Cardiac muscle cell (in vitro differentiated cells and primary cell): ENCODE results near the gene BAD. TPM values are rescaled to one million over a fixed set of nuclear protein-coding genes. Genes with fewer than 3 reads are reported as not detected.

ENCODE experiments used
- DNase-seq, 2 donors: peaks; one replicate each; pipeline versions ENCODE4 v3.0.0 to v3.0.0-alpha.2; 2010 to 2017; ENCODE audit warnings: low read depth in 1 of 2, low spot score in 1 of 2
- H3K27ac ChIP-seq: fragments of 200-600 bp; sonication (generic); 2 replicates; pipeline ENCODE4 v1.5.1; 2016
- H3K27me3 ChIP-seq: fragments of 200-600 bp; sonication (generic); 2 replicates; pipeline ENCODE4 v1.6.0; 2016; ENCODE audit warnings: control low read depth
- H3K36me3 ChIP-seq: fragments of 200-600 bp; sonication (generic); 2 replicates; pipeline ENCODE4 v1.5.1; 2016; ENCODE audit warnings: control low read depth
- H3K4me1 ChIP-seq: fragments of 200-600 bp; sonication (generic); 2 replicates; pipeline ENCODE4 v1.8.1; 2017; ENCODE audit warnings: low read depth, mild to moderate bottlenecking, mixed run types
- H3K4me3 ChIP-seq: fragments of 200-600 bp; sonication (generic); 2 replicates; pipeline ENCODE4 v1.5.1; 2016; ENCODE audit warnings: mild to moderate bottlenecking
- H3K9me3 ChIP-seq: fragments of 200-600 bp; sonication (generic); 2 replicates; pipeline ENCODE4 v1.5.1; 2017; ENCODE audit warnings: low read depth, mild to moderate bottlenecking, control low read depth
- CTCF ChIP-seq: IDR thresholded peaks from 2 replicates; pipeline ENCODE4 v1.5.1; 2012; ENCODE audit warnings: low read depth, mild to moderate bottlenecking, low read length
- polyA plus RNA-seq: library from polyadenylated mRNA; unstranded; fragments of >200 nt; fragmentation: Nextera tagmentation; extraction: Ambion mirVana; gene quantifications from 2 replicates; pipeline ENCODE4 v1.2.1, GENCODE V29; 2016
- total RNA-seq: library from RNA; depleted of rRNA; stranded (reverse); fragments of >200 nt; gene quantifications from 2 replicates; pipeline ENCODE4 v1.2.3, GENCODE V29; 2016

Gene BAD
- total and polyA plus RNA-seq, 2 experiments from 2014 or later, result 155 to 195 TPM

GRCh38 chr11:64268025-64268892, 16.2 kb downstream of the BAD start:
- Histone ChIP-seq H3K4me1 (peaks cover 8% of the 10 kb centered on the region), H3K36me3 (no peaks in the 10 kb centered on the region), H3K27me3 (no peaks in the 10 kb centered on the region), H3K27ac (peak overlapping the region; percentile 89), H3K9me3 (no peaks in the 10 kb centered on the region), H3K4me3 (peak overlapping the region; percentile 54)
- DNase-seq, result peak in 1 of 2 donors; percentile 92
- no peak for TF ChIP-seq CTCF

- DNase-seq, result peak in 1 of 2 donors; percentile 35
- H3K9me3 ChIP-seq, result no peaks in the 10 kb centered on the region
- no peaks in the 10 kb centered on the region for H3K27me3 ChIP-seq
- no peaks in the 10 kb centered on the region for H3K36me3 ChIP-seq
- H3K4me1 ChIP-seq, result peaks cover 8% of the 10 kb centered on the region
- no peak overlapping the region for H3K4me3 ChIP-seq
- H3K27ac ChIP-seq, result no peak overlapping the region
- no peak for TF ChIP-seq CTCF
These were observed 17.1 kb downstream of the BAD start for GRCh38 chr11:64267207-64267945.

- Histone ChIP-seq H3K4me3 (no peak overlapping the region), H3K4me1 (peaks cover 8% of the 10 kb centered on the region), H3K36me3 (no peaks in the 10 kb centered on the region), H3K9me3 (no peaks in the 10 kb centered on the region), H3K27ac (no peak overlapping the region), H3K27me3 (no peaks in the 10 kb centered on the region)
- no peak for TF ChIP-seq CTCF
- DNase-seq, result no peak
These were observed 18.1 kb downstream of the BAD start for GRCh38 chr11:64266339-64266738.

GRCh38 chr11:64265176-64266160, 19.0 kb downstream of the BAD start:
- no peak overlapping the region for H3K27ac ChIP-seq
- no peaks in the 10 kb centered on the region for H3K36me3 ChIP-seq
- H3K4me3 ChIP-seq, result no peak overlapping the region
- peaks cover 8% of the 10 kb centered on the region for H3K4me1 ChIP-seq
- H3K9me3 ChIP-seq, result no peaks in the 10 kb centered on the region
- no peaks in the 10 kb centered on the region for H3K27me3 ChIP-seq
- DNase-seq, result no peak
- no peak for TF ChIP-seq CTCF

- Histone ChIP-seq H3K27ac (no peak overlapping the region), H3K4me3 (no peak overlapping the region), H3K36me3 (no peaks in the 10 kb centered on the region), H3K4me1 (peaks cover 8% of the 10 kb centered on the region), H3K9me3 (no peaks in the 10 kb centered on the region), H3K27me3 (no peaks in the 10 kb centered on the region)
- no peak for TF ChIP-seq CTCF
- no peak for DNase-seq
These were observed 20.1 kb downstream of the BAD start for GRCh38 chr11:64264371-64264852.
